NCI-H345 treated with DMSO at 0.1 percent for 48 hours (cell line): Measurements from ENCODE around the gene RTN1.

Experiments
- DNase-seq: peaks from one replicate; lab custom pipeline; 2025; ENCODE audit not compliant: unreplicated experiment; lab: John Stamatoyannopoulos, UW

The RTN1 gene

DNA sequence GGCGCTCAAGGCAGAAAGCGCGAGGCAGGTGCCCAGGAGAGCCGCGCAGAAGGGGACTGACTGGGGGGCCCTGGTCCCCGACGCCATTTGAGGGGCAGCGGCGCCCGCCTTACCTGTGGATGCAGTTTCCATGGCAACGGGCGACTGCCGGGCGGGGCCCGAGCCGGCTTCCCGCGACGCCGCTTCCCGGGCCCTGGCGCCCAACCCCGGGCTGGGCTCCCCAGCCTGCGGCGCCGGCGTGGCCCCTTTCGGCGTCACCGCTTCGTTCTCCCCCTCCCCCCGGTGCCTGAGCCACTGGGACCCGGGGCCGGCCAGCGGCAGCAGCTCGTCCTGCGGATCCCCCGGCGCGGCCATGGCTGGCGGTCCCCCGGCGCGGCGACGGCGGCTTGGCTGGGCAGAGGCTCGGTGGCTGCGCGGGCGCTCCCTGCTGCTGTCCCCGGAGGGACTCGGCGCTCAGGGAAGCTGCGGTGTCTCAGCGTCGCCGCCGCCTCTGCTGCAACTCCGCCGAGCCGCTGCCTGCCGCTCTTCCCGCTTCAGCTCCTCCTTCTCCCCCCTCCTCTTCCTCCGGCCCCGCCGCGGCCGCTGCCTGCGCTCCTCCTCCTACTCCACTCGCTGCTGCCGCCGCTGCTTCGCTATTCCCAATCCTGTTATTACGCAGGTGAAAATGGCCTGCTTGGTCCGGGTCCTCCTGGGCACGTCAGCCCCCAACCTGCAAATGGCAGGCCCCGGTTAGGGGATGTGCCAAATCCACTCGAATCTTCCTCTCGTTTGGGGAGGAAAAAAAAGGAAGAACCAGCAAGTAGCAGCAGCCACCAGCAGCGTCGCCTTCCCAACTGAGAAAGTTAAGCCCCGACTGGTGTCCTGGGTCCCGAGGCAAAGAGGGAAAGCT is at the start of gene RTN1:
Gene RTN1 (minus strand): TSS at position 500 of the 889 bp plus-strand sequence. CDS start 146 bp downstream, at position 354.
- peak; percentile 59 for DNase-seq

GRCh38 chr14:59920378-59920683 is 49.8 kb upstream of the RTN1 start:
- no peak for DNase-seq

DNA sequence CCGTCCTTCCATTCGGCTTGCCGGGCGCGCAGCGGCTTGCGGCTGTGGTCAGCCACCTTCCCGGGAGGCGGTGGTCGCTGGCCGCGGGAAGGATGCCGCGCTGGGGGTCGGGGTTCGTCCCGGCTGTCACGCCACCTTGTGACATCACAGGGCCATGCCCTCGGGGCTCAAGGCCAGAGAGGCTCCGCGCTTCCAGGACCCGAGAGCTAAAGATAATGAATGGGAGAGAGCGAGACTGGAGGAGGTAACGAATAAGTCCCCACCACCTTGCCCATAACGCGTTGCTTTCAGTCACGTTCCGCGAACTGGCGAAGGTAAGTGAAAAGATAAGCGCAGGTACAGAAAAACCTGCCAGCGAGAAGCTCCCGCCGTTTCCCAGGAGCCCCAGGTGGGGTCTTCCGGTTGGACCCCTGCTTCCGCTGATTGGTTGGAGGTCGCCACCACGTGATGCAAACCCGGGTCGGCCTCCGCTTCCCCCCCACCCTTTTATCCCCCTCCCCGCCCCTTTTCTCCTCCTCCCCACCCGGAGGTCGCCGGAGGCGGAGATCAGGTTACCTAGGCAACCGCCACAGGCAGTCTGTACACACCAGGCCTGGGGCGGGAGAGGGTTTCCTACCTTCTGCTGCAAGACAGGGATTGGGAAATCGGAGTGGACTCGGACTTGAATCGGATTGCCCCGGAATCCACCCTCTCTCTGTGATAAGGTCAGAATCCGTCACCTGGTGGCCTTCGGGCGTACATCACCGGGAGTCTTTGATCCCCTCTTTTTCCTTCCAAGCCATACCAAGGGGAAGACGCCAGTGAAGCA is 49.2 kb upstream of the RTN1 start, which contains the start of gene LRRC9:
Gene LRRC9 (plus strand): TSS at position 575 of the 808 bp plus-strand sequence.
- peak; percentile 78 for DNase-seq

GRCh38 chr14:59918824-59919569 is 48.4 kb upstream of the RTN1 start:
- peak; percentile 47 for DNase-seq

DNA sequence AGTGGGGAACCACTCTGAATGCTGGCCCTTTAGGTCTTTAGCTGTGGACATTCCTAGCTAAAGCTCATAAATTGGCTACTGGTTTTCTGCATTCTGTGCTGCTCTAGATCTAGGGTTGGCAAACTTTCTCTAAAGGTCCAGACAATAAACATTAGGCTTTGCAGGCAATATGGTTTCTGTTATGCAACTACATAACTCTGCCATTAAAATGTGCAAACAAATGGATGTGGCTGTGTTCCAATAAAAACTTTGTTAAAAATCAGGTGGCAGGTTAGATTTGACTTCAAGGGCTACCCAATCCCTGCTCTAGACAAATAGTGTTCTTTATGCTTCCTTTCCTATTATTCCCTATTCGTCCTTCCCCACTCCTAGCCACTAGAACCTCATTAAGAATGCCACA is 42.6 kb upstream of the RTN1 start:
- no peak for DNase-seq

DNA sequence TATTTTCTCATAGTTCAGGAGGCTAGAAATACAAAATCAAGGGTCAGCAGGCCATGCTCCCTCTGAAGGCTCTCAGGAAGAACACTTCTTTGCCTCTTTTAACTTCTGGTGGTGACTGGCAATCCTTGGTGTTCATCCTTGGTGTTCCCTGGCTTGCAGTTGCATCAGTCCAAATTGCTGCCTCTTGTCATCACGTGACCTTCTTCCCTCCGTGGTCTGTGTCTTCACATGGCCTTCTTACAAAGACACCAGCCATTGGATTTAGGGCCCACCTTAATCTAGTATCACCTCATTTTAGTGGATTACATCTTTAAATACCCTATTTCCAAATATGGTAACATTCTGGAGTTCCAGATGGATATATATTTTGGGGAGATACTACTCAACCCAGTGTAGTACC is 41.9 kb upstream of the RTN1 start:
- no peak for DNase-seq

DNA sequence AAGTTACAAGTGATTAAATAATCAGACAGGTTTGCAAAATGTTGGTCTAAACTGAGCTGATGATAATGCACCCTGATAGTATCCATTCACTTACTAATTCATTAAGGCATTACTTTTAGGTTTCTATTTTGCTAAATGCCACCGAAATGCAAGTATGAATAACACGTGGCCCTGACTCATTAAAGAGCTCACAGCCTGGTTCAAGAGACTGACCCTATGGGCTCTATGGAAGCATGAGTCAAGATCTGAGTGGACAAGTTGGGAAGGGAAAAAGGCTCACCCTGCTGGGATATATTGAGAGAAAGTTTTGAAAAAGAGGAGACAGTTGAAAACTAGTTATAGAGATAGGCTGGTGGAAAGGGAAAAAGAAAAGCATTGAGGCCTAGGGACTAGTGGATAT is 34.6 kb upstream of the RTN1 start:
- no peak for DNase-seq

GRCh38 chr14:59904184-59904583 is 33.6 kb upstream of the RTN1 start:
- DNase-seq: no peak

- no peak for DNase-seq
These were observed 30.0 kb upstream of the RTN1 start for GRCh38 chr14:59900556-59900955.

DNA sequence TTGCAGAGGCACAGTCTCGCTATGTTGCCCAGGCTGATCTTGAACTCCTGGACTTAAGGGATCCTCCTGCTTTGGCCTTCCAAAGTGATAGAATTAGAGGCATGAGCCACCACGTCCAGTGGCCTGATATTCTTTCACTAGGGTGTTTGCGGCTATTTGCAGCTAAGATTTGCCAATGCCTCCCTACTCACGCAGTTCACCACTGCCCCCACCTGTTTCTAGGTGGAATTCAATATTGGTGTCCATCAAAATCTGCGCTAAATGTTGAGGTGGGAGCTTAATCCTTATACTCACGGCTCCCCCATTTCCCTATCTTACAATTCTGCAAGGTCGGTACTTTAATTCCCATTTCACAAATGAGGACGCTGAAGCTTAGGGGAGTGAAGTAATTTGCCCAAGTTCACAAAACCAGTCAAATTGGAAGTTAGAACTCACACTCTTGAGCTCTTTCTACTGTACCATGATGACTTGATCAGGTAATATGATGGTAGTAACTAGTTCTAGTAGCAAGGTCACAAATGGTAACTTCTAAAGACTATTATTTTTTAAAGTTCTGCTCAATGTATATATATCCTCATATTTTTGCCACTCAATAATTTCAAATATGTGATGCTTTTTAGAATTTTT is 27.3 kb upstream of the RTN1 start:
- DNase-seq: peak; percentile 18

- DNase-seq: no peak
These were observed 25.1 kb upstream of the RTN1 start for GRCh38 chr14:59895721-59896120.

DNA sequence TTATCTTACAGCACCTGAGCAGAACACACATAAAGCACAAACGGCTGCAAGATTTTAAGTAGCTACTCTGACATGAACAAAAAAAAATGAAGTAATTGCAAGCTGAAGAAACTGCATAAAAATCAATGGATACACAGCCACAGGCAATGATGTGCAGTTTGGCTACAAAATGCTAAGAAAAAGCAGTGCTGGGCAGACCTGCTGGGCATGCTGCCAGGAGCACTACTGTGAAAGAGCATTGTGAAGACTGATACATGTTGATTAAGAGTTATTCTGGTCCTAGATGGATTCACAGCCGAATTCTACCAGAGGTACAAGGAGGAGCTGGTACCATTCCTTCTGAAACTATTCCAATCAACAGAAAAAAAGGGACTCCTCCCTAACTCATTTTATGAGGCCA is 20.1 kb upstream of the RTN1 start:
- DNase-seq: peak; percentile 58

GRCh38 chr14:59882957-59883356 is 12.4 kb upstream of the RTN1 start:
- no peak for DNase-seq

GRCh38 chr14:59871166-59871495 is 555 bp upstream of the RTN1 start:
- DNase-seq: no peak

DNA sequence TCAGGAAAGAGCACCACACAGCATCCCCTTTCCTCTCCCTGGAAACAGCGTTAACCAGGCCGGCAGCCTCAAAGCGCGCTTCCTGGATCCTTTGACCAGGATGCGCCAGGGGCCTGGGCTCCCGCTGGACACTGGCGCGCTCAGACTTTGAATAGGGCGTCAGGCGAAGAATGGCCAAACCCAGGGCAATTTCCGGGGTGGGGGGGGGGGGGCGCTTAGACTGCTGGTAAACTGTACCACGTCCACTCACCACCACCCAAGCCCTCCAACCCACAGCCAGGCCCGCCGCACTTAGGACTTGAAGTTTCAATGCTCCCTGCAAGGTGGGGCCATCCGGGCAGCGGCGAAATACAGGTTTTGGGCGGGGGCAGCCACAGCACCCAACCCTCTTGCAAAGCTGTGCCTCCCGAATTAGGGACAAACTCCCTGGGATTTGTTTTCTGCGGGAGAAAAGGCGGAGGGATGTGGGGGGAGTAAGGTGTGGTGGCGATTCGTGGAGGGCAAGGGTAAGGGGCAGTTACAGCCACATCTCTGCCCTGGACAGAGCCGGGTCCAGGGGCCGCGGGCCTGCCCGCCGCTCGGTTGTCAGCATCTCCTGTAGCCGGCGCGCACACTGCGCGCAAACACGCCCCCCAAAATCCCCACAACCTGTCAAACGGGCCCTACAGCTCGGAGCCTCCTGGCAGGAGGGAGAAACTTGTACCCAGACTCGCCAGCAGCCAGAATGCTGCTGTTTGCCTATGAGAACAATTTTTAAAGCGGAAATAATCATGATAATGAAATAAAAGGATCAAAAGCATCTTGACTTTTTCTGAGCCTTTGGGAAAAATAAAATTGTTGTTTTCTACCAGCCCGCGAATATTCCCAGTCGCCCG is 958 bp downstream of the RTN1 start:
- peak; percentile 48 for DNase-seq

DNA sequence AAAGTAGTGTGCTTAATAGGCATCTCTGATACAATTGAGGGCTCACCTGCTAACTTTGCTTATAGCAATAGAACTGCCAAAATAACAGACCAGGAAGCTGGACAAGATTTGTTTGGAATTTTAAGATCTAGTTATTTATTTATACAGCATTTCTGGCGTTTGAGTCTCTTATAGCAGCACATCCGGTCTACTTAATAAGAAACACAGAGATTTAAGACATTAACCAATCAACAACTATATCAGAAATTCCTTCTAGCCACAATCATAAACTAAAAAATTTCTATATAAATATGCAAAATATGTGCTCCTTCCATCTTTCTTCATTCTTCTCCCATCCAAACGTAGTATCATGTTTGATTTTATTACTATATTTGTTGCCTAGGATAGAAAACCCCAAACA is 2.6 kb downstream of the RTN1 start:
- DNase-seq: no peak

GRCh38 chr14:59863806-59864525 is 6.6 kb downstream of the RTN1 start:
- no peak for DNase-seq

- no peak for DNase-seq
These were observed 13.2 kb downstream of the RTN1 start for GRCh38 chr14:59857328-59857727.

GRCh38 chr14:59852350-59852749 is 18.2 kb downstream of the RTN1 start:
- no peak for DNase-seq

- no peak for DNase-seq
These were observed 20.1 kb downstream of the RTN1 start for GRCh38 chr14:59850458-59850857.
